GM18526 (cell line): ENCODE measurements around the gene RASA3.

Experiments
- POLR2A ChIP-seq: IDR thresholded peaks from 3 replicates; pipeline ENCODE4 v1.6.1; 2011; ENCODE audit not compliant: insufficient read length; ENCODE audit errors: extremely low read depth

The RASA3 gene

DNA sequence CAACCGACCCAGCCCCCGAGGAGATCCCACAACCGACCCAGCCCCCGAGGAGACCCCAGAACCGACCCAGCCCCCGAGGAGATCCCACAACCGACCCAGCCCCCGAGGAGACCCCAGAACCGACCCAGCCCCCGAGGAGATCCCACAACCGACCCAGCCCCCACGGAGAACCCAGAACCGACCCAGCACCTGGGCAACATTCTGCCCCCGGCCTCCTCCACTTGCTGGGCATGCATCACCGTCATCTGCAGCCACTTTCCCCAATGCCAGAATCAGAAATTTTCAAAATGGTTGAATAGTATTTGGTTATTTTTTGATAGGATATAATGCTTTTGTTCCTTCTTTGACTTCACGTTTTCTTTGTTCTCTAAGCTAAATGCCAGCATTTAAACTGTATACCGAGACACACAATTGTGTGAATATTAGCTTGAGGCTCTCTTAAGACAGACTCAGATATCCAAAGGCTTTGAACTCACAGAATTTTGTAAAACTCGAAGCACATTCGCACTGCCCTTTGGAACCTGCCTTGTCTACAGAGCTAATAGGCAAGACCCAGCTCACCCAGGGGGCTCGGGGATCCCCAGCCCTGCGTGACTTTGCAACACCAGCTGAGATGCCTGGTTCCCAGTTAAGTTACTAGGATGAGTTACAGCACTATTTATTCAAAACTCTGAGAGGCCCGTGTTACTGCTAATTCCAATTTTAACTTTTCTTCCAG is 15.5 kb upstream of the RASA3 start:
- no peak for TF ChIP-seq POLR2A

GRCh38 chr13:114146629-114147028 is 14.2 kb upstream of the RASA3 start:
- TF ChIP-seq POLR2A, result no peak

DNA sequence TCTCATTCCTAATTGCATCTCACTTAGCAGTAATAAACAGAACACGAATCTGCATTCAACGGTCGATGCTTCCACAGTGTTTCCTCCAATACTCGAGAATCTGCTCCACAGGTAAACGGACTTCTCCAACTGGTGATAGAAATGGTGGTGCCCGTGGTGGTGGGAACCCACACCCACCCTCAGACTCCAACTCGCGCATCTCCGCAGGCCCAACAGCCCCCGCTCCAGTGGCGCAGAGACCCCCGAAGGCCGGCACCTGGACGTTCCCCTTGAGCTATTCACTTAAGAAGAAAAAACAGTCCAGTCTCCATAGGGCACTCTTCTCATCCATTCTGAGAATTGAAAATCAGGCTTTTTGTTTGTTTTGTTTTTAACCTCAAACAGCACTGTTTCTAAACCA is 13.8 kb upstream of the RASA3 start:
- no peak for TF ChIP-seq POLR2A

DNA sequence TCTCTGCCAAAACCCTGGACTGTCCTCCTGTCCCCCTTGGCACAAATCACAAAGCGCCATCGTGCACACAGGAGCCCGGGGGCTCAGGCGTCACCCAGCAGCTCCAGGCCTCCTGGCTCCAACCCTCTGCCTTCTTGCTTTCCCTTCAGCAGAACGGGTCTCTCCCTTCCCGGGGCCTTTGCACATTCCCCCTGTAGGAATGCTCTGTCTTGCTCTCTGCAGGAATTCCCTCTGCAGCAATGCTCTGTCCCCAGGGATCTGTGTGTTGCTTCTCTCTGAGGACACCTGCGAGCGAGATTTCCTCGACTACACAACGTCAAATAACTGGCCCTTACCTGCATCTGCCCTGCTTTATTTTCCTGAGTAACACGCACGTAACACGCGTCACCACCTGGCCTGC is 13.3 kb upstream of the RASA3 start:
- TF ChIP-seq POLR2A, result no peak

GRCh38 chr13:114145256-114145655 is 12.8 kb upstream of the RASA3 start:
- TF ChIP-seq POLR2A, result no peak

GRCh38 chr13:114144606-114145244 is 12.3 kb upstream of the RASA3 start:
- no peak for TF ChIP-seq POLR2A

GRCh38 chr13:114143806-114144605 is 11.6 kb upstream of the RASA3 start:
- TF ChIP-seq POLR2A, result no peak

- no peak for TF ChIP-seq POLR2A
Observed at GRCh38 chr13:114142640-114143490, 10.4 kb upstream of the RASA3 start.

GRCh38 chr13:114142137-114142550 is 9.7 kb upstream of the RASA3 start:
- no peak for TF ChIP-seq POLR2A

DNA sequence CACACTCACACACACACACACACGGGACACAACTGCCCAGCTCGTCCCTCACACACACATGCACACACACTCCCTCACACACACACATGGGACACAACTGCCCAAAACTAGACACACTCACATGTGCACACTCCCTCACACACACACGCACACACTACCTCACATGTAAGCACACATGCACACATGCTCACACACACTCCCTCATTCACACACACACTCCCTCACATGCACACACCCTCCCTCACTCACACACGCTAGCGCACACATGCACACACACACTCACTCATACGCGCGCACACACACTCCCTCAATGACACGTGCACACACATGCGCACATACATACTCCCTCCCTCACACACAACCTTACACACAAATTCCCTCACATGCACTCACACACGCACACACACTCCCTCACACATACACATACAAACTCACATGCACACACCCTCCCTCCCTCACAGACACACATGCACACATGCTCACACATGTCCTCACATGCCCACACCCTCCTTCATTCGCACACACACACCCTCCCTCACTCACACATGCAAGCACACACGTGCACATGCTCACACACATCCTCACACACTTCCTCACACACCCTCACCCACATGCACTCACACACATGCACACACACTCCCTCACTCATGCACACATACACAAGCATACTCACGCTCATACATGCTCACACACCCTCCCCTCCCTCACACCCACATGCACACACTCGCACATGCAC is 9.0 kb upstream of the RASA3 start:
- TF ChIP-seq POLR2A, result no peak

GRCh38 chr13:114140906-114141250 is 8.5 kb upstream of the RASA3 start:
- no peak for TF ChIP-seq POLR2A

DNA sequence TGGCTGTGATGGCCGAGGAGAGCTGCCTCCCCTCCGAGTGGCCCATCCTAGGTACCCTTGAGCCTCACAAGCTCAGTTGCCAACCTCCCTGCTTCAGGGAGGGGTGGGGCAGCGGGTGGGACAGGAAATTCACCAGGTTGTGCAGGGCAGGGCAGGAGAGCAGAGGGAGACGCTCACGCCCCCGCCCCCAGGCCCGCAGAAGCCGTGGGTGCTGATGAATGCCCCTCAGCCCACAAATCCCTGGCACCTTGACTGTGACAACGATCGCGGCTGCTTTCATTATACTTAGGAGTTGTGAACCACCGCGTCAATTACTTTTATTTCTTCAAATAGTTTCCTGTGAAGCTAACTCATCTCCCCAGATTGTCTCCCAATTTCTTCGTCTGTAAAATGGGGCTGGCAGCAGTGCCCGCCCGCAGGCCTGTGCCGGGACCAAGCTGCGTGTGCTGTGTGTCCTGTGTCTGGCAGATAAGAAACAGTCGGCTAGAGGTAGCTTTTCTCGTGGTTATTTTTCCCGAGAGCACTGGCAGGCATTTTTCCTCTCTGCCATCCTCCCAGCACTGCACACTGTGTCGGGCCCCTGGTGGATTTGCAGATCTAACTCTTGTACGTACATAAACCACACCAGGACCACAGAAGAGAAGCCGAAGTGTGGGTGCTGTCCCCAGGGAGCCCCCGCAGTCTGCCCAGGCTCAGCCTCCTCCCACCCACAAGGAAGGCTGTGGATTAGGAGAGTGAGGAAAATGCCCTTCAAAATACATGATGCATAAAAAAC is 7.9 kb upstream of the RASA3 start:
- no peak for TF ChIP-seq POLR2A

GRCh38 chr13:114136576-114136975 is 4.2 kb upstream of the RASA3 start:
- TF ChIP-seq POLR2A, result no peak

DNA sequence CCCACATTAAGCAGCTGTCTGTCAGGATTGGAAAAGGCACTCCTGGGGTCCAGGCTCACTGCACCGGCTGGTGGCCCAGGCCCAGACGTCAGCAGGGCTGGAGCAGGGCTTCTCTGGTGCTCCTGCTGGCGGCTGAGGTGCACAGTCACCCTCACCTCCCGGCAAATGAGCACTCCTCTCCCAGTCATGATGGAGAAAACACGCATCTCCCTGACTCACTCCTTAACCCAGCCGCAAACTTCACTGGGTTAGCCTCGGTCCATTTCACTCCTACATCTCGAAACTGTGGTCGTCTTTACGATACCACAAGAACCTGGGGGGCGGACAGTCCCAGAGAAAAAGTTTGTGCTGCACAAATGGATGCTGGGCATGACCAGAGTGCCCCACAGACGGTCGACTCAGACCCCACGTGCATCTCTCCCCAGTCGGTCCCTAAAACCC is 3.3 kb upstream of the RASA3 start:
- no peak for TF ChIP-seq POLR2A

GRCh38 chr13:114134944-114135610 is 2.7 kb upstream of the RASA3 start:
- no peak for TF ChIP-seq POLR2A
